DND-41 (cell line): Measurements from ENCODE around the gene TRMT112.

Experiments used
- ATAC-seq: fragments of 200-7000 bp; cut with Tn5 transposase; 3 replicates; pipeline ENCODE4 v1.9.1; 2021; ENCODE audit warnings: low read depth; ENCODE audit not compliant: insufficient read depth
- DNase-seq: peaks from one replicate; pipeline ENCODE4 v3.0.0-alpha.2; 2020
- H2AFZ ChIP-seq: 2 replicates; pipeline ENCODE4 v1.6.0; 2012; ENCODE audit warnings: low read depth, low read length
- H3K27ac ChIP-seq: 2 replicates; pipeline ENCODE4 v1.5.1; 2012; ENCODE audit warnings: low read length, inconsistent platforms
- H3K27me3 ChIP-seq: fragments of 200-600 bp; sonication (generic); 2 replicates; pipeline ENCODE4 v1.6.0; 2012; ENCODE audit warnings: low read length, mild to moderate bottlenecking, inconsistent platforms; ENCODE audit not compliant: insufficient read depth, poor library complexity
- H3K36me3 ChIP-seq: 2 replicates; pipeline ENCODE4 v1.5.1; 2012; ENCODE audit warnings: low read length, inconsistent platforms; ENCODE audit not compliant: insufficient read depth
- H3K4me1 ChIP-seq: 2 replicates; pipeline ENCODE4 v1.5.1; 2012; ENCODE audit warnings: mild to moderate bottlenecking, low read length; ENCODE audit not compliant: insufficient read depth
- H3K4me2 ChIP-seq: 2 replicates; pipeline ENCODE4 v1.6.0; 2012; ENCODE audit warnings: mild to moderate bottlenecking, moderate library complexity, low read length, inconsistent platforms; ENCODE audit not compliant: insufficient read depth
- H3K4me3 ChIP-seq, 2 experiments: fragments of 200-600 bp in 1 of 2; shearing (Covaris generic) in 1 of 2; 2 replicates each; pipeline ENCODE4 v1.5.1; 2012 to 2016; ENCODE audit warnings: inconsistent platforms in 2 of 2, low read length in 2 of 2, mild to moderate bottlenecking in 2 of 2, low read depth in 1 of 2, moderate library complexity in 1 of 2
- H3K79me2 ChIP-seq: 2 replicates; pipeline ENCODE4 v1.6.0; 2012; ENCODE audit warnings: low read length, inconsistent platforms; ENCODE audit not compliant: insufficient read depth
- H3K9ac ChIP-seq: 2 replicates; pipeline ENCODE4 v1.6.0; 2012; ENCODE audit warnings: low read depth, mild to moderate bottlenecking, inconsistent platforms, low read length, moderate library complexity
- H3K9me3 ChIP-seq: 2 replicates; pipeline ENCODE4 v1.5.1; 2012; ENCODE audit warnings: low read length, moderate library complexity, mild to moderate bottlenecking, inconsistent platforms; ENCODE audit not compliant: insufficient read depth, severe bottlenecking
- H4K20me1 ChIP-seq: 2 replicates; pipeline ENCODE4 v1.6.0; 2012; ENCODE audit warnings: low read length; ENCODE audit not compliant: insufficient read depth
- EZH2 ChIP-seq: IDR thresholded peaks from 3 replicates; pipeline ENCODE4 v1.6.1; 2012; ENCODE audit warnings: borderline replicate concordance, low read depth, mild to moderate bottlenecking, moderate library complexity, low read length, inconsistent platforms; ENCODE audit not compliant: severe bottlenecking
- TF ChIP-seq, protein P1 (sequence below): IDR thresholded peaks from 2 replicates; pipeline ENCODE4 v1.5.1; 2012; ENCODE audit warnings: borderline replicate concordance, low read length, moderate library complexity, mild to moderate bottlenecking; ENCODE audit not compliant: poor library complexity, severe bottlenecking; ENCODE audit errors: extremely low read depth

TRMT112 gene

DNA sequence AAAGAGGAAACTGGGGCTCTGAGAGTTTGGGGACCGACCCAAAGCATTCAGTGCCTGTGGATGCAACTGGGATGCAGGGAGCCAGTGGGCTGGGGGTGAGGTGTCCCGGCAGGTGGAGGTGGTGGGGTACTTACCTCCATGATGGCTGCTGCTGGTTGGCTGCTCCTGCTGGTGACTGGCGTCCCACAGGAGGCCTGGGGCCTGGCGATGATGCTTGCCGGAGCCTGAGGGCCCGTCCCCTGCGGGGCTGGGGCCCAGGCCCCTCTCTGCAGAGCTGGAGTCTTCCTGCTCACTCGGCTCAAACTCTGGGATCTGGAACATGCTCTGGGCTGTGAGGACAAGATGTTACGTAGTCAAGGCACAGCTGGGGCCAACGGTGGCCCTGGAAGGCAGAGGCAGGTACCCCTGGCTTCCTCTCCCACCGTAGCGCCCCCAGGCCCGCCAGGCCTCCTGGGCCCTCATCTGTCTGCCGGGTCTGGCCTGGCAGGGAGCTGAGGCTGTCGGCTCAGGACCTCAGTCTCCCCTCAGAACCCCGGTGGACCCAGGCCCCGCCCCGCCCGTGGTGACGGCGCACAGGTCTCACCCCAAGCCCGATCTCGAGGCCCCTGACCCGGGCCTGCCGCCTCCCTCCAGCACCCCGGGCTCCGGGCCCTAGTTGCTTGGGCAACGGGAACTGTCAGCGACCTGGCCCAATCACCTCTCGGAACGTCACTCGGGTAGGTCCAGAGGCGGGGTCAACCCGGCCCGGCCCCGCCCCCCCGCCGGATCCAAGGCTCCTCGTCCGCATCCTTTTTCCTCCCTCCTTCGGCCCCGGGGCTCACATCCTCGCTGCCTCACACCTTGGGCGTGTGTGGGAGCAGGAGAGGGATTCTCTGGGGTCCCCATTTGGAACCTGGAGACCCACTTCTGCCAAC, 33.1 kb downstream of the TRMT112 start, which contains the start of gene BAD:
BAD (minus strand) TSS at position 618 of the 914 bp plus-strand sequence; CDS start at position 321, 297 bp downstream.
- no peaks in the 10 kb centered on the region for H3K27me3 ChIP-seq
- peaks cover 36% of the 10 kb centered on the region for H3K4me1 ChIP-seq
- ATAC-seq (peak; percentile 89), DNase-seq (peak; percentile 95)
- H4K20me1 ChIP-seq, result no peaks in the 10 kb centered on the region
- H3K79me2 ChIP-seq, result peaks cover 30% of the 10 kb centered on the region
- H2AFZ ChIP-seq, result peak within 1 kb of the TSS; percentile 80
- peak within 1 kb of the TSS; percentile 83 for H3K4me2 ChIP-seq
- TF ChIP-seq, protein P1, sequence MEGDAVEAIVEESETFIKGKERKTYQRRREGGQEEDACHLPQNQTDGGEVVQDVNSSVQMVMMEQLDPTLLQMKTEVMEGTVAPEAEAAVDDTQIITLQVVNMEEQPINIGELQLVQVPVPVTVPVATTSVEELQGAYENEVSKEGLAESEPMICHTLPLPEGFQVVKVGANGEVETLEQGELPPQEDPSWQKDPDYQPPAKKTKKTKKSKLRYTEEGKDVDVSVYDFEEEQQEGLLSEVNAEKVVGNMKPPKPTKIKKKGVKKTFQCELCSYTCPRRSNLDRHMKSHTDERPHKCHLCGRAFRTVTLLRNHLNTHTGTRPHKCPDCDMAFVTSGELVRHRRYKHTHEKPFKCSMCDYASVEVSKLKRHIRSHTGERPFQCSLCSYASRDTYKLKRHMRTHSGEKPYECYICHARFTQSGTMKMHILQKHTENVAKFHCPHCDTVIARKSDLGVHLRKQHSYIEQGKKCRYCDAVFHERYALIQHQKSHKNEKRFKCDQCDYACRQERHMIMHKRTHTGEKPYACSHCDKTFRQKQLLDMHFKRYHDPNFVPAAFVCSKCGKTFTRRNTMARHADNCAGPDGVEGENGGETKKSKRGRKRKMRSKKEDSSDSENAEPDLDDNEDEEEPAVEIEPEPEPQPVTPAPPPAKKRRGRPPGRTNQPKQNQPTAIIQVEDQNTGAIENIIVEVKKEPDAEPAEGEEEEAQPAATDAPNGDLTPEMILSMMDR, result peak; percentile 20
- TF ChIP-seq EZH2, result no peak
- peaks cover 20% of the 10 kb centered on the region for H3K36me3 ChIP-seq
- H3K9ac ChIP-seq, result peak within 1 kb of the TSS; percentile 74
- H3K9me3 ChIP-seq, result no peaks in the 10 kb centered on the region
- peak within 1 kb of the TSS; percentile 39 to 67; a peak in 3 of 4 replicates for H3K4me3 ChIP-seq
- H3K27ac ChIP-seq, result peak within 1 kb of the TSS; percentile 71

DNA sequence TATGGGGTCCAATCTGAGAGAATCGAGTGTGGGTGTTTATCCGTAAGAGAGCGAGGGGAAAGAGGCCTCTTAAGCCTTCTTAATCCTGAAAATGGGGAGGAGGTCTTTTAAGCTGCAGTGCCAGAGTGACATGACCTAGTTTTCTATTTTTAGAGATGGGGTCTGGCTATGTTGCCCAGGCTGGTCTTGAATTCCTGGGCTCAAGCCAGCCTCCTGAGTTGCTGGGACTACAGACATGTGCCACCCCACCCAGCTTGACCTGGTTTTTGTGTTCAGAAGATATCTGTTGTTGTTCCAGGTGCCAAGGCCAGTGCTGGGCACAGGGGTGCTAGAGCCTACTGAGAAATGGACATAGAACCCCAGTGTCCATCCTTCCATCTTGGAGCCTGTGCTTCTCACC, 34.3 kb downstream of the TRMT112 start:
- H3K4me3 ChIP-seq, result 0 out of 4 replicates have a peak overlapping the region, but pooled peaks of 1 of the 2 experiments have one; percentile 67
- H3K9me3 ChIP-seq, result no peaks in the 10 kb centered on the region
- no peak overlapping the region for H3K27ac ChIP-seq
- H3K9ac ChIP-seq, result peak overlapping the region; percentile 74
- no peaks in the 10 kb centered on the region for H4K20me1 ChIP-seq
- H3K4me1 ChIP-seq, result peaks cover 36% of the 10 kb centered on the region
- no peaks in the 10 kb centered on the region for H3K27me3 ChIP-seq
- no peak overlapping the region for H2AFZ ChIP-seq
- H3K4me2 ChIP-seq, result peak overlapping the region; percentile 83
- ATAC-seq (no peak), DNase-seq (no peak)
- peaks cover 32% of the 10 kb centered on the region for H3K79me2 ChIP-seq
- H3K36me3 ChIP-seq, result peaks cover 29% of the 10 kb centered on the region
- TF ChIP-seq, protein P1, result no peak
- no peak for TF ChIP-seq EZH2

DNA sequence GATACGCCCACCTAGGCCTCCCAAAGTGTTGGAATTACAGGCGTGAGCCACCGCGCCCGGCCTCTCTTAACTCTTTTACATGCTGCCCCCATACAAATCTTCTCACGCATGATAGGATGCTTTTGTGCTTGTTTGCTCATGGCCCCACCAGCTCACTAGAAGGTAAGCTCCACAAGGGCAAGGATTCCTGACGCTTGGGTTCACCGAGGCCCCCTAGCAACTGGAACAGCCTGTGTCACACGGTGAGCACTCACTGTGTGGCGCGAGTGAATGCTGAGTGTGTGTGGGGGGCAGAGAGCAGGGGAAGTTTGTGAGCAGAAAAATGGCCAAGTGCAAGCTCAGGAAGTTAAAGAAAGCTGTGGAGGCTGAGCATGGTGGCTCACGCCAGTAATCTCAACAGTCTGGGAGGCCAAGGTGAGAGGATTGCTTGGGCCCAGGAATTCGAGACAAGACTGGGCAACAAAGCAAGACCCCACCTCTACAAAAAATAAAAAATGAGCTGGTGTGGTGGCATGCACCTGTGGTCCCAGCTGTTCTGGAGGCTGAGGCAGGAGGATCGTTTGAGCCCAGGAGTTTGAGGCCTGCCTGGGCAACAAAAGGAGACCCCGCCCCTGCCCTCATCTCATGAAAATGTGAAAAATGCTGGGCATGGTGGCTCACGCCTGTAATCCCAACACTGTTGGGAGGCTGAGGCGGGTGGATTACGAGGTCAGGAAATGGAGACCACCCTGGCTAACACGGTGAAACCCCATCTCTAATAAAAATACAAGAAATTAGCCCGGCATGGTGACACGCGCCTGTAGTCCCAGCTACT, 35.2 kb downstream of the TRMT112 start:
- no peaks in the 10 kb centered on the region for H3K27me3 ChIP-seq
- H3K4me1 ChIP-seq, result peaks cover 28% of the 10 kb centered on the region
- no peak overlapping the region for H3K27ac ChIP-seq
- H3K9ac ChIP-seq, result no peak overlapping the region
- DNase-seq (no peak), ATAC-seq (no peak)
- H3K4me3 ChIP-seq, result no peak overlapping the region
- H4K20me1 ChIP-seq, result no peaks in the 10 kb centered on the region
- H3K9me3 ChIP-seq, result no peaks in the 10 kb centered on the region
- TF ChIP-seq, protein P1, result no peak
- TF ChIP-seq EZH2, result no peak
- peaks cover 29% of the 10 kb centered on the region for H3K36me3 ChIP-seq
- H3K79me2 ChIP-seq, result peaks cover 33% of the 10 kb centered on the region
- no peak overlapping the region for H2AFZ ChIP-seq
- no peak overlapping the region for H3K4me2 ChIP-seq
